Adipose tissue (tissue), 3 donors: ENCODE results near the gene STYXL2. TPM values are rescaled to one million over a fixed set of nuclear protein-coding genes. Genes with fewer than 3 reads are reported as not detected.

Experiments used
- H3K27ac ChIP-seq: one replicate; pipeline ENCODE4 v1.5.1; 2013; ENCODE audit warnings: low read depth, low read length
- WGBS, 3 donors: extraction: QIAGEN DNeasy Blood & Tissue Kit; methylation state at CpG; one replicate each; pipeline ENCODE4 v1.1.7; 2013; 5-methylcytosine and 5-hydroxymethylcytosine counted together
- polyA plus RNA-seq, 3 donors: library from polyadenylated mRNA; stranded (reverse); fragments of 200-250 nt; gene quantifications; one replicate each; pipeline ENCODE4 v1.2.3, GENCODE V29; 2013
- donor health status: healthy with polysubstance abuse.
- donor health status: Bipolar disorder and iron deficiency.
- donor health status: healthy.

The STYXL2 gene
- polyA plus RNA-seq, 3 donors: 0.01 to 0.11 (median 0.04) TPM

DNA sequence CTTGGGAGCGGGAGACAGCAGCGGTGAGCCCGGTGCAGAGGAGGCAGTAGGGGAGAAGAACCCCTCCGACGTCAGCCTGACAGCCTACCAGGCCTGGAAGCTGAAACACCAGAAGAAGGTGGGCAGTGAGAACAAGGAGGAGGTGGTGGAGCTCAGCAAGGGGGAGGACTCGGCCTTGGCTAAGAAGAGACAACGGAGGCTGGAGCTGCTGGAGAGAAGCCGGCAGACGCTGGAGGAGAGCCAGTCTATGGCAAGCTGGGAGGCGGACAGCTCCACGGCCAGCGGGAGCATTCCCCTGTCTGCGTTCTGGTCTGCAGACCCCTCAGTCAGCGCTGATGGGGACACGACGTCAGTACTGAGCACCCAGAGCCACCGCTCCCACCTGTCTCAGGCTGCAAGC is 32.9 kb downstream of the STYXL2 start:
- H3K27ac ChIP-seq: no peak overlapping the region
- WGBS, 3 donors: 79 to 89% (median 82%) methylated on average over 17 of the region's 17 CpGs

DNA sequence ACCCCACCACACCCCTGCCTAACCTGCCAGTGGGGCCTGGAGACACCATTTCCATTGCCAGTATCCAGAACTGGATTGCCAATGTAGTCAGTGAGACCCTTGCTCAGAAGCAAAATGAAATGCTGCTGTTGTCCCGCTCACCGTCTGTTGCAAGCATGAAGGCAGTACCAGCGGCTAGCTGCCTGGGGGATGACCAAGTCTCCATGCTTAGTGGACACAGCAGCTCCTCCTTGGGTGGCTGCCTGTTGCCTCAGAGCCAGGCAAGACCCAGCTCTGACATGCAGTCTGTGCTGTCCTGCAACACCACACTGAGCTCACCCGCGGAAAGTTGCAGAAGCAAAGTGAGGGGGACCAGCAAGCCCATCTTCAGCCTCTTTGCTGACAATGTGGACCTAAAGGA is 33.4 kb downstream of the STYXL2 start:
- 89 to 97% (median 97%) methylated on average over 5 of the region's 5 CpGs for WGBS, 3 donors
- H3K27ac ChIP-seq: no peak overlapping the region

DNA sequence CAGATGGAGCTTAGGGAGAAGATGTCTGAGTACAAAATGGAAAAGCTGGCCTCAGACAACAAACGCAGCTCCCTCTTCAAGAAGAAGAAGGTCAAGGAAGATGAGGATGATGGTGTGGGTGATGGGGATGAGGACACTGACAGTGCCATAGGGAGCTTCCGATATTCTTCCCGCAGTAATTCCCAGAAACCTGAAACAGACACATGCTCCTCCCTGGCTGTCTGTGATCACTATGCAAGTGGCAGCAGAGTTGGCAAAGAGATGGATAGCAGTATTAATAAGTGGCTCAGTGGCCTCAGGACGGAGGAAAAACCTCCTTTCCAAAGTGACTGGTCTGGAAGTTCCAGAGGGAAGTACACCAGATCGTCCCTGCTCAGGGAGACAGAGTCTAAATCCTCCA is 33.8 kb downstream of the STYXL2 start:
- 77 to 91% (median 79%) methylated on average over 5 of the region's 5 CpGs for WGBS, 3 donors

DNA sequence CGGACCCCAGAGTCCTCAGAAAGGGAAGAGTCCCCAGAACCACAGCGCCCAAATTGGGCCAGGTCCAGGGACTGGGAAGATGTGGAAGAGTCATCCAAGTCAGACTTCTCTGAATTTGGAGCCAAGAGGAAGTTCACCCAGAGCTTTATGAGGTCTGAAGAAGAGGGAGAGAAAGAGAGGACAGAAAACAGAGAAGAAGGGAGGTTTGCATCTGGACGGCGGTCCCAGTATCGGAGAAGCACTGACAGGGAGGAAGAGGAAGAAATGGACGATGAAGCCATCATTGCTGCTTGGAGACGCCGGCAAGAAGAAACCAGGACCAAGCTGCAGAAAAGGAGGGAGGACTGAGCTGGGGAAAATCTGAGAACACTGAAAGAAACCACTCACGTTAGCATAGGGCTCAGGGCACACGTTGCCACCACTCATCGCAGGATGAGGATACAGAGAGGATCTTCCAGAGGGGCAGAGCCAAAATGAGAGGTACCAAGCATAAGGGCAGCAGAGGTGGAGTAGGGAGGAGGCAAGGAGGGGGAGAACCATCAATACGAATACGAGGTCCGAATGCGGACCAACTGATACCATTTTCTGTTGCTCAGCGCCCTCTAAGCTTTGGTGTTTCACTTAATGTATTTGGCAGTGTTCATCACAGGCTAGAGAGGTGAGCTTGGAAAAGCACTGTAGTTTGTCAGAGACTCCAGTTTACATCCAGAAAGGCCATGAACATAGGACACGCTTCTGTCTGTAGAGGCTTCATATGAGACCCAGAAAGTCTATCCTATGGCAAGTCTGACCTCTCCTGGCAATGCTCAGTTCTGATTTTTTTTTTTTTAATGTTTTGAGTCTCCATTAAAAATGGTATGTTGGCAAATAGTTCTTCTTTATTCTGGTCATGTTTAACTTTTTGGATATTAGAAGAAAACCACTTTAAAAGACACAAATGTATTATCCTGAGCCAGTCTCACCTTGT is 34.7 kb downstream of the STYXL2 start:
- 76 to 84% (median 81%) methylated on average over 17 of the region's 17 CpGs for WGBS, 3 donors
- H3K27ac ChIP-seq: no peak overlapping the region

More for the DNA sequence above, 33.8 kb downstream of the STYXL2 start:
- H3K27ac ChIP-seq: no peak overlapping the region

DNA sequence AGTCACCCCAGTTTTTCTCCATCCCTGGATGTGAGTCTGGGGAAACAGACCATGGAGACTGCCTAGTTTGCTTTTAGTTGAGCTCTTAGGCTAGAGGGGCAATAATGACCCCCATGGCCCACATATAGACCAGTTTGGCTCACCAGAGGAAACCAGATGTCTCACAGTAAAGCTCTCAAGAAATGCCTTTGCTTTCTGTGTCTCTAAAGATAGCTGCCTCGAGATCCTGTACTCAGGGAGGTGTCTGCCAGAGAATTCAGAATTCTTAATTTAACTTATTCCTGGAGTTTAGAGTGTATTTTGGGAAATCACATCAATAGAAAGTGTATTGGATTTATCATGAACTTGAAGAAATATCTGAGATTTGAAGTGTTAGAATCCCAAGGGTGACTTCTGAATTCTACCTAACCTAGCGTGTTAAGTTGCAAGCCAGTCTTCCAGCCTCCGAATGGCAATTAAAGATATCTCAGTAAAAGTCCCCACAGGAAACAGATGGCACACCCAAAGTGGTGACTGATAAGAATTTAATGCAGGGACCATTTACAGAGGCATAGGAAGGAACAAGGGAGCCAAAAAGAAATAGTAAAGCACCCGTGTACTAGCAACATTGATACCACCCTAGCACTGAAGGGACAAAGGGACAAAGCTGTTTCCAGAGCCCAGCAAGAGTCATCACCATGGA is 37.1 kb downstream of the STYXL2 start:
- WGBS, 3 donors: 39 to 74% (median 47%) methylated on average over 4 of the region's 4 CpGs
- H3K27ac ChIP-seq: no peak overlapping the region

DNA sequence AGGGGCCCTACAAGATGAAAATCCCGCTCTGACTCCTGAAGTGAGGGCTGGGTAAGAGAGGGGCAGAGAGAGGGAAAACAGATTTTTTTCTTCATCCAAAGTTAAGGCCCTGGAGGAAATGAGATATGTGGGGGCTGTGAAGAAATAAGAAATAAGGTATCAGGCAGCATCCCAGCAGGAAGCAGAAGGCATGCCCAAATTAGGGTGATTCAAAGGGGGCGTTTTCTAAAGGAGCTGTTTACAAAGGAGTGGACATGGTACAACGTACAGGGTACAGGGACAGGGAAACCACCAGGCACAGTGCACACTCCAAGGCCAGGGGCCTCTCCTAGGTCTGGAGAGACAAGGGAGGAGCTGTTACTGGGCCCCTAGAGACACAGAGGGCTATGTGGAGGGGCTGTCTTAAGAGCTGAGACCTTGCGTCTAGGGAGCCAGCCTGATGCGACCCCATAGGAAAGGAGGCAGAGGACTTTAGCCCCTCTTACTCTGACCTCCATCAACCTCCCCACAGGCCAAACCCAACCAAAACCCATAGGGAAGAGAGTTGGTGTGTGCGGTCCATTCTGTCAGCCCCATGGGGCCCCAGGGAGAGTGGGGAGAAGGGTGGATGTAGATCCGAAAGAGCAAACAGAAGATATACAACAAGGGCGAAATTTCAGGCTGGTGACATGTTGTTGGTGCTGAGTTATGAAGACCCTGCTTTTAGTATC is 38.6 kb downstream of the STYXL2 start:
- no peak overlapping the region for H3K27ac ChIP-seq
- 75 to 78% (median 75%) methylated on average over 8 of the region's 8 CpGs for WGBS, 3 donors

DNA sequence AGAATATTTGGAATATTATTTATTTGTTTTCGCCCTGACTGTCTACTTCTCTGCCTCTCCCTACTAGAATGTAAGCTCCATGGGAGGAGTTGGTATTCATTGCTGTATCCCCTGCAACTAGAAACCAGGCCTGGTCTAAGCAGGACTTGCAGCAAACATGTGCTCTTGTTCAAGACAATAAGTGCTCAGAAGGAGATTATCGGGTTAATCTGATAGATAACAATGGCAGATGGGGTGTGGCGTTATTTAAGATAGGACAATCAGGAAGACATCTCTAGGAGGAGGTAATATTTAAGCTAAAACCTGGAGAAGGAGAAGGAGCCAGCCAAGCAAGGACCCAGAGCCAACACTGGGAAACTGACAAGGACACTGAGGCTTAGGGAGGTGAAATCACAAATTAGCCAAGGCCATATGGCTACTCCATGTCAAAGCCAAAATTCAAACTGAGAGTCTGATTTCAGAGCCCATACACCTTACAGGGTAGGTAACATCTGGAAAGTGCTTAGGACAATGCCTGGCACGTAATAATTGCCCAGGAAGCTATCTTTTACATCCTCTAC is 41.5 kb downstream of the STYXL2 start:
- WGBS, 3 donors: 50 to 79% (median 64%) methylated on average over 4 of the region's 4 CpGs
- no peak overlapping the region for H3K27ac ChIP-seq

DNA sequence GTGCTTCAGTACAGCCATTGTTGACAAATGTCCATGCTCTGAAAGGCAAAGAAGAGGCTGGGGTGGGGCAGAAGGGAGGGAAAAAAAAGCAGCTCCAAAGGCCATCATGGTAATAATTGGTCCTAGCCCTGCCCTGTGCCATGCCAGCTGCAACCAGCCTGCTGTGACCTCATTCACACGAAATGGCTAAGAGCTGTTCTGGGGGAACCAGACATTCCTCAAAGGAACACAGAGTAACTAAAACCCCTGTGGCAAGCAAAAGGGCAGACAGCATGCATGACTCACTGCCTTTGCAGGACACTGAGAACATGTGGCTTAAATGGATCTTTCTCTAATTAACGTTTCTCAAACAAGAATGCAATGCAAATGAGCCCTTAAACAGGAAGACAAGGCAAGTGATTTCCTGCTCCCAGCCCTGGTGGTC is 42.3 kb downstream of the STYXL2 start:
- H3K27ac ChIP-seq: no peak overlapping the region
- 30 to 41% (median 39%) methylated on average over 2 of the region's 2 CpGs for WGBS, 3 donors

DNA sequence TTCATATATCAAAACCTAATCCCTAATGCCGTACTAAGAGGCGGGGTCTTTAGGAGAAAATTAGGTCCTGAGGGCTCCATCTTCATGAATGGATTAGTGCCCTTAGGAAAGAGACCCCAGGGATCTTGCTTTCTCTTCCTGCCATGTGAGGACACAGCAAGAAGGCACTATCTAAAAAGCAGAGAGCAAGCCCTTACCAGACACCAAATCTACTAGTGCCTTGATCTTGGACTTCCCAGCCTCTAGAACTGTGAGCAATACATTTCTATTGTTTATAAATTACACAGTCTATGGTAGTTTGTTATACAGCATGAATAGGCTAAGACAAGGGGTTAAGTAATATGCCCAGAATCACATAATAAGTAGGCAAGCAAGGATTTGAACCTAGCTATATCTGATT is 42.9 kb downstream of the STYXL2 start:
- H3K27ac ChIP-seq: no peak overlapping the region
- WGBS, 3 donors: 46 to 67% (median 48%) methylated on average over 2 of the region's 2 CpGs

DNA sequence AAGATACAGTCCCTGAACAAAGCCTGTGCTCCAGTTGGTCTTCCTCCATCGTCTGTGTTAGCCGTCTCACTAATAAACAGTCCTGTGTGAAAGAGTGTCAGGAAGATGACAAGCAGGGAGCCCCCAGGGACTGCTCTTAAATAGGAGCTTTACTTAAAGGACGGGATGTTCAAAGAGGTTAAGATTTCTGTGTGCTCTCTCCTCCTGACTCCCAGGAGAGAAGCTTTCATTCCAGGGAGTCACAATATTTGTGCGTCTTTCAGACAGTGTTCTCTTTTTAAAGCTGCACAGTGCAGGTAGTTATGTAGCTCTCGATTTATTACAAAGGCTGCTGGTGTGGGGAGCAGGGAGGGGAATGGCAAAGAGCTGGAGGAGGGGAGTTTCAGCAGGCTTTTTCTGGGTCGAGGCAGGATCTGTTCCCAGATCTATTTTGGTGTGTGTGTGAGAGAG is 43.5 kb downstream of the STYXL2 start:
- H3K27ac ChIP-seq: no peak overlapping the region

DNA sequence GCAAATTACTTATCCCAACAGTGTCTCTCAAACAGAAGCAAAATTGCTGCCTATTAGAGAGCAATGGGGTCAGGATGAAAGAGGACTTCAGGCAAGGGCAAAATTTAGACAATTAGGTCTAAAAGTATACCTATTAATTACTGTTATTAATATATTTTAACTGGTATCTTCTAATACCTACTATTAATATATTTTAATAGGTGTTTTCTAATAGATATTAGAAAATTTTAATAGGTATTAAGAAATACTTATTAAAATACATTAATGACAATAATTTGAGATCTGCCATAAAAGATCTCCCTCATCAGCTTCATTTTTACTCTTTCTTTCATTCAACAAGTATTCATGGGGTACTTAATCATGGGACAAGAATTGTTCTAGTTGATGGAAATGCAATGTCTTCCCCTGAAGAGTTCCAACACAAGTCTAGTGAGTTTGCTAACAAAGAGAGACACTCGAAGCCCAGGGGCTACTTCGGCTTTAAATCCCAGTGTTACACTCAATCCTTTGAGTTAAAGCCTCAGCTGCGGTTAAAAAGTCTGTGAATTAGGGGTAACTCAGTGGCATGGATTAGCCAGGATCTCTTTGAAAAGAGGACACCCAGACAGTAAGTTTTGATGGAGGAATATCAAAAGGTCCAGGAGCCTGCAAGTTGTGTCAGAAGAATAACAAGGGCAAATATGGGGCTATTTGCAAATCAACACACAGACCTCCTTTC is 44.1 kb downstream of the STYXL2 start:
- H3K27ac ChIP-seq: no peak overlapping the region
- WGBS, 3 donors: 61 to 90% (median 82%) methylated on average over 3 of the region's 3 CpGs

More for the DNA sequence above, 43.5 kb downstream of the STYXL2 start:
- WGBS, 3 donors: 30 to 50% (median 42%) methylated on average over 6 of the region's 6 CpGs

DNA sequence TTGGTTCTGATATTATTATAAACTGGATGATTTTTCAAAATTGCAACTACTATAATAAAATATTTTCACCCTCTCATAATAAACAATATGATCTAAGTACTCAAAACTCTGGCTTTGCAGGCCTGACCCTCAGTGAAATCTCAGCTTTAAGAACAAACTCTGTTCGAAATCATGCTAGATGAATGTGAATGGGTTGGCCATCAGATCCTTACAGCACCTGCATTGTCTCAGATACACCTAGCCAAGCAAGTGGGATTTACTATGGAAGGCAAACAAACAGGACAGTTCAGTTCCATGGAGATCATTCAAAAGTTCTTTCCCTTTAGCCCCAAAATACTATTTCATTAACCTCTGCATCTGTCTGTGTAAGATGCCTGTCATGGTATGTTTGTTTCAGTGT is 44.8 kb downstream of the STYXL2 start:
- H3K27ac ChIP-seq: no peak overlapping the region

DNA sequence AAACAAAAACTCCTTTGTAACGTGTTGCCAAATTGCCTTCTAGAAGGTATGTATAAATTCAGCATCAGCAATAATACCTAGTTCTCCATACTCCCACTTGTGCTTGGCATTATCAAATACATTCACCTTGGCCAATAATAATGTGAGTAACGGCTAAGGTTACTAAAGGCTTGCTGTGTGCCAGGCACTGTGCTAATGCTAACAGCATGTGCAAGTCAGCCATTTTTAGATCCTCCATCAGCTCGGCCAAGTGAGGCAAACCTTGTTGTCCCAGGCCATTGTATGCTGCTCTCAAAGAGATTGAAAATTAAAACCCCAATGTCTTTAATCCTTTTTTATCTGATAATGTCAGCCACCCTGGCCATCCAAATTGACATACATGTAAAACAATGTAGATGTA is 48.1 kb downstream of the STYXL2 start:
- no peak overlapping the region for H3K27ac ChIP-seq
- 81 to 91% (median 91%) methylated on average over 3 of the region's 3 CpGs for WGBS, 3 donors

More for the DNA sequence above, 44.8 kb downstream of the STYXL2 start:
- 69 to 89% (median 84%) methylated on average over 1 of the region's 1 CpG for WGBS, 3 donors

Other genes with a start within 250 kb of the STYXL2 start
- gene TADA1, start 217.8 kb upstream of the STYXL2 start, polyA plus RNA-seq: 1 to 10 TPM; 4.1 to 5.3 (median 4.4) TPM
- under 1 TPM; 0.09 to 0.11 (median 0.10) TPM for gene ILDR2, start 118.5 kb upstream of the STYXL2 start, polyA plus RNA-seq
- gene MAEL, start 104.8 kb upstream of the STYXL2 start, polyA plus RNA-seq: under 1 TPM in 1 of 3 donors, not detected in 2; 0.12 TPM
- gene GPA33, start 3.7 kb upstream of the STYXL2 start, polyA plus RNA-seq: under 1 TPM; 0.21 to 0.34 (median 0.24) TPM
- gene POU2F1, start 126.8 kb downstream of the STYXL2 start, polyA plus RNA-seq: 1 to 10 TPM in 2 of 3 donors, under 1 TPM in 1; 0.97 to 1.8 (median 1.4) TPM